ENCODE data around the gene CYTH4.

- TF ChIP-seq POLR2A (IDR thresholded peaks at IDR 0.05) = no peak
- no peak for TF ChIP-seq CTCF (IDR thresholded peaks at IDR 0.05)
- no peak for TF ChIP-seq POLR2AphosphoS5 (IDR thresholded peaks at IDR 0.05)
- TF ChIP-seq EP300 (IDR thresholded peaks at IDR 0.05) = no peak
These were observed 6.7 kb upstream of the CYTH4 start for GRCh38 chr22:37275622-37276021.

All from upper lobe of left lung (tissue), 4 donors.